HCT116 (cell line): ENCODE results near the gene CENPB. TPM values are rescaled to one million over a fixed set of nuclear protein-coding genes. Genes with fewer than 3 reads are reported as not detected.
A peak's percentile ranks its signal among the peaks of the same experiment; 100 is the strongest.

Source experiments
- ATAC-seq: fragments of 200-7000 bp; cut with Tn5 transposase; 2 replicates; pipeline ENCODE4 v1.9.1; 2020; ENCODE audit warnings: mild to moderate bottlenecking, moderate library complexity
- BruUV-seq: library from RNA; stranded (reverse); fragments of 400-500 nt; replicated peaks from 2 replicates; lab custom pipeline; 2021; lab: Mats Ljungman, UMichigan
- CTCF ChIA-PET: fragments of 300-600 bp; sonication (Branson Sonifier 250); formaldehyde crosslinking; loops from one replicate; lab custom pipeline; 2021; ENCODE audit warnings: antibody characterized with exemption; lab: Charles Lee
- POLR2A ChIA-PET: fragments of 300-600, 350-600 bp; sonication (Branson Sonifier 250); formaldehyde crosslinking; loops from one replicate; lab custom pipeline; 2021; ENCODE audit warnings: antibody characterized with exemption; lab: Charles Lee
- RAD21 ChIA-PET, 2 experiments: fragments of 300-600 bp; sonication (Branson Sonifier 250); formaldehyde crosslinking; loops; one replicate each; lab custom pipeline; 2023; ENCODE audit warnings: low total read pairs in 2 of 2; ENCODE audit not compliant: uncharacterized antibody in 2 of 2, unreplicated experiment in 2 of 2, low non-redundant PET in 1 of 2; lab: Charles Lee
- DNase-seq: peaks from one replicate; pipeline ENCODE4 v3.0.0-alpha.2; 2010; ENCODE audit warnings: low read depth, low spot score
- H2AFZ ChIP-seq: fragments of 200-600 bp; shearing (Covaris generic), sonication (generic); 2 replicates; pipeline ENCODE4 v1.6.1; 2017; ENCODE audit warnings: low read depth, mixed run types, mixed read lengths, antibody characterized with exemption, low read length; ENCODE audit not compliant: poor library complexity, severe bottlenecking
- H3K27ac ChIP-seq: 2 replicates; pipeline ENCODE4 v1.5.1; 2012; ENCODE audit warnings: low read depth, low read length
- H3K27me3 ChIP-seq: fragments of 200-600 bp; sonication (generic); 2 replicates; pipeline ENCODE4 v1.6.1; 2016; ENCODE audit warnings: mixed run types, low read length, mixed read lengths; ENCODE audit not compliant: insufficient read depth
- H3K36me3 ChIP-seq, 2 experiments: fragments of 200-500 bp in 1 of 2; fragments of 200-600 bp in 1 of 2; sonication (Bioruptor generic) in 1 of 2; sonication (generic) in 1 of 2; 2 replicates each; pipeline versions ENCODE4 v1.5.1 to v1.6.1; 2014 to 2016; ENCODE audit warnings: low read length in 2 of 2, inconsistent platforms in 1 of 2, mixed read lengths in 1 of 2, mixed run types in 1 of 2; ENCODE audit not compliant: insufficient read depth in 2 of 2, control insufficient read depth in 1 of 2
- H3K4me1 ChIP-seq, 2 experiments: fragments of 200-600 bp in 1 of 2; sonication (generic) in 1 of 2; 2 replicates each; pipeline versions ENCODE4 v1.5.1 to v1.6.1; 2012 to 2017; ENCODE audit warnings: low read length in 2 of 2, inconsistent platforms in 1 of 2, mild to moderate bottlenecking in 1 of 2, mixed read lengths in 1 of 2, mixed run types in 1 of 2, moderate library complexity in 1 of 2; ENCODE audit not compliant: insufficient read depth in 2 of 2, control insufficient read depth in 1 of 2
- H3K4me2 ChIP-seq: fragments of 200-600 bp; sonication (generic); 2 replicates; pipeline ENCODE4 v1.6.1; 2017; ENCODE audit warnings: mixed run types, low read length, mixed read lengths
- H3K4me3 ChIP-seq, 2 experiments: fragments of 200-600 bp in 1 of 2; sonication (generic) in 1 of 2; replicated peaks in 1 of 2; 2 replicates each; pipeline ENCODE4 v1.5.1; 2011 to 2016; ENCODE audit warnings: low read length in 2 of 2, control low read depth in 1 of 2, low read depth in 1 of 2, mild to moderate bottlenecking in 1 of 2, mixed read lengths in 1 of 2, mixed run types in 1 of 2
- H3K79me2 ChIP-seq: fragments of 200-600 bp; sonication (generic); 2 replicates; pipeline ENCODE4 v1.6.1; 2017; ENCODE audit warnings: mild to moderate bottlenecking, mixed run types, low read length, moderate library complexity, mixed read lengths; ENCODE audit not compliant: insufficient read depth
- H3K9ac ChIP-seq: fragments of 200-600 bp; sonication (generic); 2 replicates; pipeline ENCODE4 v1.6.1; 2016; ENCODE audit warnings: low read length, mixed read lengths
- H3K9me2 ChIP-seq: fragments of 200-600 bp; sonication (generic), shearing (Covaris generic); 2 replicates; pipeline ENCODE4 v1.6.1; 2017; ENCODE audit warnings: mixed run types, mild to moderate bottlenecking, moderate library complexity; ENCODE audit not compliant: insufficient read depth
- H3K9me3 ChIP-seq, 2 experiments: fragments of 200-500 bp in 1 of 2; fragments of 200-600 bp in 1 of 2; sonication (Bioruptor generic) in 1 of 2; sonication (generic) in 1 of 2; 2 replicates each; pipeline ENCODE4 v1.6.1; 2014 to 2017; ENCODE audit warnings: low read length in 2 of 2, mixed read lengths in 2 of 2, inconsistent platforms in 1 of 2, low read depth in 1 of 2, mild to moderate bottlenecking in 1 of 2, mixed run types in 1 of 2, moderate library complexity in 1 of 2; ENCODE audit not compliant: control insufficient read depth in 1 of 2, insufficient read depth in 1 of 2
- H4K20me1 ChIP-seq: fragments of 200-600 bp; sonication (generic), shearing (Covaris generic); 2 replicates; pipeline ENCODE4 v1.6.1; 2017; ENCODE audit warnings: mixed run types, mild to moderate bottlenecking, moderate library complexity; ENCODE audit not compliant: insufficient read depth
- CBX3 ChIP-seq: IDR thresholded peaks from 2 replicates; pipeline ENCODE4 v1.6.1; 2012; ENCODE audit warnings: low read depth
- CTCF ChIP-seq, 3 experiments: fragments of 200-600 bp in 1 of 3; sonication (generic) in 1 of 3; IDR thresholded peaks in 2 of 3; conservative IDR thresholded peaks in 1 of 3; 2 replicates each; pipeline ENCODE4 v1.5.1; 2012 to 2017; ENCODE audit warnings: low read depth in 2 of 3, low read length in 2 of 3, antibody characterized with exemption in 1 of 3, borderline replicate concordance in 1 of 3, control low read depth in 1 of 3, mild to moderate bottlenecking in 1 of 3, mixed read lengths in 1 of 3, mixed run types in 1 of 3, moderate library complexity in 1 of 3; ENCODE audit not compliant: insufficient read depth in 1 of 3
- EGR1 ChIP-seq: IDR thresholded peaks from 2 replicates; pipeline ENCODE4 v1.6.1; 2012; ENCODE audit warnings: low read depth
- ELF1 ChIP-seq: IDR thresholded peaks from 2 replicates; pipeline ENCODE4 v1.6.1; 2012; ENCODE audit warnings: low read depth, borderline replicate concordance
- MAX ChIP-seq: IDR thresholded peaks from 2 replicates; pipeline ENCODE4 v1.6.1; 2012
- POLR2A ChIP-seq: IDR thresholded peaks from 2 replicates; pipeline ENCODE4 v1.7.0; 2011; ENCODE audit warnings: borderline replicate concordance; ENCODE audit not compliant: insufficient read depth, insufficient read length; ENCODE audit errors: extremely low read depth
- POLR2AphosphoS5 ChIP-seq: IDR thresholded peaks from 2 replicates; pipeline ENCODE4 v1.6.1; 2011; ENCODE audit warnings: mild to moderate bottlenecking, low read depth, low read length, moderate library complexity
- SIN3A ChIP-seq: IDR thresholded peaks from 2 replicates; pipeline ENCODE4 v1.6.1; 2012; ENCODE audit warnings: low read depth
- SP1 ChIP-seq: IDR thresholded peaks from 2 replicates; pipeline ENCODE4 v1.6.1; 2012; ENCODE audit warnings: low read depth
- SRF ChIP-seq: IDR thresholded peaks from 2 replicates; pipeline ENCODE4 v1.6.1; 2012; ENCODE audit warnings: low read depth
- ZFX ChIP-seq: fragments of 450-650 bp; IDR thresholded peaks from 2 replicates; pipeline ENCODE4 v1.6.1; 2017
- intact Hi-C: fragments of 100-400 bp; cut with micrococcal nuclease; formaldehyde crosslinking; loops from 2 replicates; pipeline ENCODE4 v1.10.0; 2022
- total RNA-seq: library from RNA; stranded (reverse); gene quantifications from one replicate; pipeline ENCODE4 v1.2.1, GENCODE V29; 2021; ENCODE audit not compliant: unreplicated experiment
- TF ChIP-seq, protein P1 (sequence below): IDR thresholded peaks from 2 replicates; pipeline ENCODE4 v1.6.1; 2012; ENCODE audit warnings: low read depth
- TF ChIP-seq, protein P2 (sequence below): IDR thresholded peaks from 2 replicates; pipeline ENCODE4 v1.6.1; 2011; ENCODE audit warnings: mild to moderate bottlenecking, low read length, moderate library complexity; ENCODE audit not compliant: insufficient replicate concordance; ENCODE audit errors: extremely low read depth

CENPB gene
- total RNA-seq, 1 experiment from 2014 or later, result 67.2 TPM

DNA sequence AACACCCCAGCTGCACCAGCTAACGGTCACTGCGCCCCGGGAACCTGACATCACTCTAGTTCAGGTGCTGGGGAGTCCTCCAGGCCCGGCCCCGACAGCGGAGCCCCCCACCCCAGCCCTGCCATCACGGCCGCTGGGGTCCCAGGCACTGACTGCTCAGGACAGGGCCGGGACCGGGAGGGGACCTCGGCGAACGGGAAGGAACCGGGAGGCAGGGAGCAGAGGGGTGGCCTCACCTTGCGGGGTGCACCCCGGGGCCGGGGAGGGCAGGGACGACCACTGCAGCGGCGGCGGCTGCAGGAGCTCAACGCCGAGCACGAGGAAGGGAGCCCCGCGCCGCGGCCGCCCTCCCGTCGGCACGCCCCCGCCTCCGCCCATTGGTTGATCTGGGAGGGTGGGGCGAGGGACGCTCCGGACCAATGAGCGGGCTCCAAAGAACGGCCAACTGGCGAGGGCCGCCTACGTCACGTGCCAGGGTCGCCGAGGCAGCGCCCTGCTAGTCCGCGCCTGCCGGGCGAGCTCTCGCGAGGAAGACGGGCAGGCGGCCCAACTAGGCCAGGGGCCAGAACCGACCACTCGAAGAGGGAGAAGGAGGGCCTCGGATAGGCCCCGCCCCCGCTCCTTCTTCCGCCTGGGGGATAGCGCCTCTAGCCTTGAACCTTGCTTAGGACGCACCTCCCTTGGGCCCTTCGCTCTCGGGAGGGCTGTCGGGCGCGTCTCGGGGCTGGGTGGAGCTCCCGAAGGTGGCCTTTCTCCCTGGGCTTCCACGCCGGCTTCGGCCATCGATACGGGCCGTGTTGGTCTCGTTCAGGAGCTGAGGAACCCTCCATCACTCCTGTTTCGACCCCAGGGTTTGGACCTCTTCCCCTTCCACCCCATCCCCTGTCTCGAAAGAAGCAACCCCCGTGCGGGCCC, 18.9 kb downstream of the CENPB start, which contains the start of gene ADISSP:
Gene ADISSP, minus strand, starts transcription at position 327 of the 915 bp plus-strand sequence. CDS start 7,653 bp downstream, outside the sequence.
- H3K4me1 ChIP-seq, result peaks cover 12 to 36% of the 10 kb centered on the region in 2 experiments
- DNase-seq (peak; percentile 95), ATAC-seq (peak; percentile 92)
- H3K36me3 ChIP-seq, result peaks cover 0 to 6% of the 10 kb centered on the region in 2 experiments; a peak in 1 of 4 replicates
- no peaks in the 10 kb centered on the region for H3K27me3 ChIP-seq
- no peaks in the 10 kb centered on the region for H4K20me1 ChIP-seq
- intact Hi-C loops, result loop anchor here (2.0 to 5.0 kb wide), 2 partner anchors 51 to 205 kb away; no protein-coding TSS in a partner anchor
- H3K9ac ChIP-seq, result peak within 1 kb of the TSS; percentile 86
- ChIA-PET POLR2A (interaction anchor here (0.6 to 1.0 kb wide), 6 partner anchors 11 to 55 kb away, joined by 3 to 5 read pairs (median 4); partner anchors contain the start of genes CENPB, SIGLEC1 and SPEF1), RAD21 (interaction anchor here in 1 of 2 experiments (0.6 to 1.0 kb wide), 2 partner anchors 14 to 78 kb away, joined by 3 to 4 read pairs; partner anchors contain the start of gene SPEF1), CTCF (interaction anchor here (0.9 to 2.6 kb wide), 13 partner anchors 11 to 304 kb away, joined by 3 to 23 read pairs (median 7); partner anchors contain the start of genes AP5S1, CENPB and SPEF1)
- peak within 1 kb of the TSS; percentile 90 for H3K4me2 ChIP-seq
- peak within 1 kb of the TSS; percentile 84 to 91 for H3K4me3 ChIP-seq
- H3K9me3 ChIP-seq, result no peaks in the 10 kb centered on the region
- H3K9me2 ChIP-seq, result no peaks in the 10 kb centered on the region
- peak within 1 kb of the TSS; percentile 83 for H3K27ac ChIP-seq
- peak; percentile 96 for TF ChIP-seq MAX
- TF ChIP-seq, protein P1, sequence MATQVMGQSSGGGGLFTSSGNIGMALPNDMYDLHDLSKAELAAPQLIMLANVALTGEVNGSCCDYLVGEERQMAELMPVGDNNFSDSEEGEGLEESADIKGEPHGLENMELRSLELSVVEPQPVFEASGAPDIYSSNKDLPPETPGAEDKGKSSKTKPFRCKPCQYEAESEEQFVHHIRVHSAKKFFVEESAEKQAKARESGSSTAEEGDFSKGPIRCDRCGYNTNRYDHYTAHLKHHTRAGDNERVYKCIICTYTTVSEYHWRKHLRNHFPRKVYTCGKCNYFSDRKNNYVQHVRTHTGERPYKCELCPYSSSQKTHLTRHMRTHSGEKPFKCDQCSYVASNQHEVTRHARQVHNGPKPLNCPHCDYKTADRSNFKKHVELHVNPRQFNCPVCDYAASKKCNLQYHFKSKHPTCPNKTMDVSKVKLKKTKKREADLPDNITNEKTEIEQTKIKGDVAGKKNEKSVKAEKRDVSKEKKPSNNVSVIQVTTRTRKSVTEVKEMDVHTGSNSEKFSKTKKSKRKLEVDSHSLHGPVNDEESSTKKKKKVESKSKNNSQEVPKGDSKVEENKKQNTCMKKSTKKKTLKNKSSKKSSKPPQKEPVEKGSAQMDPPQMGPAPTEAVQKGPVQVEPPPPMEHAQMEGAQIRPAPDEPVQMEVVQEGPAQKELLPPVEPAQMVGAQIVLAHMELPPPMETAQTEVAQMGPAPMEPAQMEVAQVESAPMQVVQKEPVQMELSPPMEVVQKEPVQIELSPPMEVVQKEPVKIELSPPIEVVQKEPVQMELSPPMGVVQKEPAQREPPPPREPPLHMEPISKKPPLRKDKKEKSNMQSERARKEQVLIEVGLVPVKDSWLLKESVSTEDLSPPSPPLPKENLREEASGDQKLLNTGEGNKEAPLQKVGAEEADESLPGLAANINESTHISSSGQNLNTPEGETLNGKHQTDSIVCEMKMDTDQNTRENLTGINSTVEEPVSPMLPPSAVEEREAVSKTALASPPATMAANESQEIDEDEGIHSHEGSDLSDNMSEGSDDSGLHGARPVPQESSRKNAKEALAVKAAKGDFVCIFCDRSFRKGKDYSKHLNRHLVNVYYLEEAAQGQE, result no peak
- TF ChIP-seq ZFX, result peak; percentile 23; the same call in 1 of the 2 replicates
- peak; percentile 78; the same call in 1 of the 2 replicates for TF ChIP-seq SIN3A
- TF ChIP-seq EGR1, result peak; percentile 87
- TF ChIP-seq CBX3, result peak; percentile 58; the same call in 1 of the 2 replicates
- peak; percentile 78 for TF ChIP-seq POLR2AphosphoS5
- no peak for TF ChIP-seq SRF
- peak; percentile 67 for TF ChIP-seq SP1
- TF ChIP-seq CTCF (IDR thresholded peaks at IDR 0.05 in 2 of 3, conservative IDR thresholded peaks at IDR 0.05 in 1 of 3; ENCODE audit: borderline replicate concordance in 1 of 3, insufficient read depth in 1 of 3, low read depth in 2 of 3, low read length in 2 of 3), result peak in 2 of 3 experiments; percentile 8 to 26; a peak in 2 of 6 replicates
- TF ChIP-seq, protein P2, sequence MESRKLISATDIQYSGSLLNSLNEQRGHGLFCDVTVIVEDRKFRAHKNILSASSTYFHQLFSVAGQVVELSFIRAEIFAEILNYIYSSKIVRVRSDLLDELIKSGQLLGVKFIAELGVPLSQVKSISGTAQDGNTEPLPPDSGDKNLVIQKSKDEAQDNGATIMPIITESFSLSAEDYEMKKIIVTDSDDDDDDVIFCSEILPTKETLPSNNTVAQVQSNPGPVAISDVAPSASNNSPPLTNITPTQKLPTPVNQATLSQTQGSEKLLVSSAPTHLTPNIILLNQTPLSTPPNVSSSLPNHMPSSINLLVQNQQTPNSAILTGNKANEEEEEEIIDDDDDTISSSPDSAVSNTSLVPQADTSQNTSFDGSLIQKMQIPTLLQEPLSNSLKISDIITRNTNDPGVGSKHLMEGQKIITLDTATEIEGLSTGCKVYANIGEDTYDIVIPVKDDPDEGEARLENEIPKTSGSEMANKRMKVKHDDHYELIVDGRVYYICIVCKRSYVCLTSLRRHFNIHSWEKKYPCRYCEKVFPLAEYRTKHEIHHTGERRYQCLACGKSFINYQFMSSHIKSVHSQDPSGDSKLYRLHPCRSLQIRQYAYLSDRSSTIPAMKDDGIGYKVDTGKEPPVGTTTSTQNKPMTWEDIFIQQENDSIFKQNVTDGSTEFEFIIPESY, result peak; percentile 94
- peak; percentile 31 for TF ChIP-seq POLR2A
- no peak for TF ChIP-seq ELF1
- peaks cover 41% of the 10 kb centered on the region for H3K79me2 ChIP-seq
- BruUV-seq, result no TSS peak
- H2AFZ ChIP-seq, result peak within 1 kb of the TSS; percentile 38
